GM18511 (cell line): ENCODE data around the gene STXBP6.

Source experiments
- ATAC-seq: cut with Tn5 transposase; IDR thresholded peaks from one replicate; pipeline ENCODE4 v1.9.1; 2021; ENCODE audit warnings: mild to moderate bottlenecking, moderate library complexity; ENCODE audit not compliant: unreplicated experiment

The STXBP6 gene

GRCh38 chr14:24892497-24893051 is 157.4 kb downstream of the STXBP6 start:
- ATAC-seq: no peak

GRCh38 chr14:24891987-24892496 is 157.9 kb downstream of the STXBP6 start:
- ATAC-seq: no peak

GRCh38 chr14:24890716-24891115 is 159.2 kb downstream of the STXBP6 start:
- no peak for ATAC-seq

- no peak for ATAC-seq
These were observed 160.1 kb downstream of the STXBP6 start for GRCh38 chr14:24889843-24890242.

- no peak for ATAC-seq
These were observed 161.4 kb downstream of the STXBP6 start for GRCh38 chr14:24888532-24888931.

GRCh38 chr14:24887623-24888304 is 162.2 kb downstream of the STXBP6 start:
- ATAC-seq: no peak

- no peak for ATAC-seq
These were observed 164.5 kb downstream of the STXBP6 start for GRCh38 chr14:24885410-24885913.

GRCh38 chr14:24883576-24883975 is 166.4 kb downstream of the STXBP6 start:
- ATAC-seq: no peak

GRCh38 chr14:24881116-24881893 is 168.6 kb downstream of the STXBP6 start:
- no peak for ATAC-seq

GRCh38 chr14:24880689-24881088 is 169.3 kb downstream of the STXBP6 start:
- ATAC-seq: no peak

GRCh38 chr14:24879661-24880386 is 170.1 kb downstream of the STXBP6 start:
- ATAC-seq: no peak

GRCh38 chr14:24876996-24877395 is 173.0 kb downstream of the STXBP6 start:
- ATAC-seq: no peak

- no peak for ATAC-seq
These were observed 173.7 kb downstream of the STXBP6 start for GRCh38 chr14:24875991-24876878.

GRCh38 chr14:24875203-24875838 is 174.6 kb downstream of the STXBP6 start:
- no peak for ATAC-seq

GRCh38 chr14:24874514-24875202 is 175.3 kb downstream of the STXBP6 start:
- no peak for ATAC-seq

GRCh38 chr14:24873551-24873950 is 176.4 kb downstream of the STXBP6 start:
- ATAC-seq: no peak

GRCh38 chr14:24870949-24871701 is 178.8 kb downstream of the STXBP6 start:
- ATAC-seq: no peak

GRCh38 chr14:24868389-24868788 is 181.6 kb downstream of the STXBP6 start:
- ATAC-seq: no peak
